ENCODE data around the gene MAGEF1.
A peak's percentile ranks its signal among the peaks of the same experiment; 100 is the strongest.
"Not testable (repeated sequence)": the region's sequence is repeated elsewhere in the genome, so short reads cannot be mapped to it uniquely, and the experiment has no call there.

The MAGEF1 gene

DNA sequence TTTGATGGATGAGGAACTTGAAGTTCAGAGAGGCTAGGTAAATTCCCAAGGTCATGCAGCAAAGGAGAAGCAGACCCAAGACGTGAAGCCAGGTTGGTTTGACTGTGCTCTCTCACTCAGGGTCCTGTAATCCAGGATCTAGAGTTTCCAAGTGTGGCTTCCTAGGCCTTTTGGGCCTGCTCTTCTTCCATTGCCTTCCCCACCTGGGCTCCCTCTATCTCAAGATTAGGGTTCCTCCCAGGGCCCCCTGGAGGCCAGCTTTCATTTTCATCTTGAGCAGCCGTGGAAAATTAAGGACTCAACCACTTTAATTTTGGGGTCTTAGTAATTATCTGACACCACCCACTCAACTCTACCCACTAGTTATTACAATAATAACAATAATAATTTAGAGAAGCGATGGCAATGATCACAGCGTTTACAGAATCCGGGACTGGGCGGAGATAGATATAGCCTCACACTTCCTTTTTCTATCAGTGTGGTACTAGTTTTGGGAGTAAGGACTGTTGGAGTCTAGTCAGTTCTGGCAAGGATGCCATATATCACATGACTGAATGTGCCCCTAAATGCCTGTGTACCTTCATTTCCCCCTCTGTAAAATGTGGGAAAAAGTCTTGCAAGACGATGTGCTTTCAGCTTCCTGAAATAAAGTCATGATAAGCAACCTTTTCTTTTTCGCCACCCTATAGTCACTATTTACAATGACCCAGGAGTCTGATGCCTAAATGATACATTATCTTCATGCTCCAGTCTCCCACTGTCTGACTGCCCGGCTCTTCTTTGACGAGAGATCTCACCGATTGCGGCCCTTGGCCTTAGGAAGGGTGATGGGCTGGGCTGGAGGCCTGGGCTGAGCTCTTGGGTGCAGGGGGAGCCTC, 30.2 kb upstream of the MAGEF1 start:
- no peak for DNase-seq

DNA sequence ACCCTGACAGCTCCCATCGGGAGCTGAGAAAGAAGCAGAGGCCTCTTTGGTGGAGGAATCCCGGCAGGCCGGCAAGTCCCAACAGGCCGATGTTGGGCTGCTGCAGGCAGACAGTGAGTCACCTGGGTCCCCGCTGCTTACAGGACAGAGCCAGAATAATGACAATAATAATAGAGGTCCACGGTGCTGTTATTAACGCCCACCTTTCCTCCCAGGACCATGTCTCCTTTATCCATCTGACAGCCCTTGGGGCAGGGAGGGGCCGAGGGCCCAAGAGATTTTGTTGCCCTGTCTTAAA, 29.3 kb upstream of the MAGEF1 start:
- no peak for DNase-seq

DNA sequence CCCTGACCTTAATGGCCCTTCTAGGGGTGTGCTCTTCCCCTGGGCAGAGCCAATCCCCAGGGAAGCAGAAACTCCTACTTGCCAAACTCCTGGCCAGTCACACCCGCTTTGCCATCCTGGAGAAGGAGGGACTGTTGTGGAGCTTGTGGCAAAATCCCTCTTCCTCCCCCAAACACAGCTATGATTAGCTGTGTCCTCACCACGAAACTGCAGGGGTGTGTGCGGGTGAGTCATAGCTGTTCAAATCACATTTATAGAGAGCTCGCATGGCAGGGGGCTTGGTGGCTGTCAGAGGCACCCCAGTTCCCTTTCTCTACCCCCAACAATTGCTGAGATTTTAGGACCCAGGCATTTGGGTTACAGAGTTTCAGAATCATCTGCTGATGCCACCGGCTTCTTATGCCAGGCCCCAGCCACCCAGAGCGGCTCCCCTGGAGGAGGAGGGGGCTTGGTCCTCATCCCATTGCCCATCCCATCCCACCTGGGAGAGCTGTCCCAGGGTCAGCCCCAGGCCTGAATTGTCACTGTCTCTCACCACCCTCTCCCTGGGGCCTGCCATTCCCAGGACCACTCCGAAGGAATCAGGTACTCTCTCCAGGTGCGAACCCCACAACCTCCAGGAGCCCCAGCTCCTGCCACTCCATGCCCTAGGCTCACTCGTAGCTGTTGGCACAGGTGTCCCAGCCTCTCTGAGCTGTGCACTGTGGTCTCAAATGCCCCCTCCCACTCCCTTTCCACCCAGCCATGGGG, 28.8 kb upstream of the MAGEF1 start:
- no peak for DNase-seq

DNA sequence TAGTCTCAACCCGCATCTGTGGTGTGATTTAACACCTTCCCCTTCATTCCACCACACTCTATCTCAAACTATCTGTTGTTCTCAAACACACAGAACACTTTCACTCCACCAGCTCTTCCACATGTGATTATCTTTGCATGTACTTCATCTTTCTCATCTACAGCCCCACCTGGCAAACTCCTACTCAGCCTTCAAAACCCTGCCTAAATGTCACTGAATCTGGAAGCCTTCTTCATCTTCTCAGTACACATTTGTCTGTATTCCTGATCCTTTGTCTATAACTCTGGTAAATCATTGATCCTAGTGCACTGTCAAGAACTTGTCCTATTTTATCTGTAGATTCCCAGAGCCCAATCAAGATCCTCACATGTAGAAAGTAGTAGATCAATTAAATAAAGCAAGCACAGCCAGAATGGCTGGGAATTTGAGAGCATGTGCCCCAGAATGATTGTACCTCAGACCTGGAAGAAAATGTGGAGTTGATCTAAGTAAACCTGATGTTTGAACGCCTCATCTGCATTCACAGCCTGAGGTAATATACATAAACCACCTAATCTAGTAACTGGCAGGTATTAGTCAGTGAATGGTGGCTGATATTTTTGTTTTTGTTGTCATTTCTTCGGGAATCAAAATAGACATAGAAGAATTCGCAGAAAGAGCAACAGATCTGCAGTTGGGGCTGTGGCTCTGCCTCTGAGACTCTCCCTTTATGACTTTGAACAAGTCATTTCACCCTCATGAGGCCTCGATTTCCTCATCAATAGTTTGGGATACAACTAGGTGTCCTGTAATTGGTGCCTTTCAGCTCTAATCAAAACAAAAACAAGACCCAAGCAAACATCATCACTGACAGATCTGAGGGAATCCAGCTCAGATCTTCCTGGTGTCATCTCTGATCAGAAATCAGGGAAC, 28.0 kb upstream of the MAGEF1 start:
- DNase-seq: no peak

DNA sequence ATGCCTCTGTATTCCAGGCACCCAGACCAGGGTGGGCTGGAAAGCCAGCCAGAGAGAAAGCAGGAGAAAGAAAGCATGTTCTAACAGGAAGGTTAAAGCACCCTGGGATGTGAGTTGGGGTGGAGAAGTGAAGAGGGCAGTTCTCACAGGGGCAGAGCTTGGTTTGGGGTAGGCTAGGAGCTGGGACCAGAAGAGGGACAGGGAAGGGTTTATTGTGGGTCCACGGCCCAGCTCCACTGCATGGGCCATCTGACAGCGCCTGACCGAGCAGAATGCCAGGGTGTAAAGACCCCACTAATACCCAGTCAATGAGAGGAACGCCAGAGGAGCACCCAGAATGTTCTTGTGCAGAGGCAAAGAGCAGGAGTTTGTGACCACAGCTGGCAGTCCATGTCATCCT, 27.1 kb upstream of the MAGEF1 start:
- no peak for DNase-seq

DNA sequence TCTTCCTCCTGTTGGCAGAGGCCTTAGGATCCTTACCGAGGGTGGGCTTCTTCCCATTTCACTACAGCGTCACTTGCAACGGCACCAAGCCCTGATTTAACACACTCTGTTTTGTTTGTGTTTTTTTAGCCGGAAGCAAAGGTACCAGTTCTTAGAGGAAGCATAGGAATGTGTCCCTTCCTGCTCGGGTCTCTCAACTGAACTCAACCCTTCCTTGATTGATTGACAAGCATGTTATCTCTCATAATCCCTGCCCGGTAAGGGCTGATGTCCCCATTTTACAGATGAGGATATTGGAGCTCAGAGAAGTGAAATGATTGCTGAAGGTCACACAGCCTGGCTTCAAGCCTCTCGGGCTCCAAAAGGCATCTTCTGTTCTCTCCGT, 26.6 kb upstream of the MAGEF1 start:
- no peak for DNase-seq

DNA sequence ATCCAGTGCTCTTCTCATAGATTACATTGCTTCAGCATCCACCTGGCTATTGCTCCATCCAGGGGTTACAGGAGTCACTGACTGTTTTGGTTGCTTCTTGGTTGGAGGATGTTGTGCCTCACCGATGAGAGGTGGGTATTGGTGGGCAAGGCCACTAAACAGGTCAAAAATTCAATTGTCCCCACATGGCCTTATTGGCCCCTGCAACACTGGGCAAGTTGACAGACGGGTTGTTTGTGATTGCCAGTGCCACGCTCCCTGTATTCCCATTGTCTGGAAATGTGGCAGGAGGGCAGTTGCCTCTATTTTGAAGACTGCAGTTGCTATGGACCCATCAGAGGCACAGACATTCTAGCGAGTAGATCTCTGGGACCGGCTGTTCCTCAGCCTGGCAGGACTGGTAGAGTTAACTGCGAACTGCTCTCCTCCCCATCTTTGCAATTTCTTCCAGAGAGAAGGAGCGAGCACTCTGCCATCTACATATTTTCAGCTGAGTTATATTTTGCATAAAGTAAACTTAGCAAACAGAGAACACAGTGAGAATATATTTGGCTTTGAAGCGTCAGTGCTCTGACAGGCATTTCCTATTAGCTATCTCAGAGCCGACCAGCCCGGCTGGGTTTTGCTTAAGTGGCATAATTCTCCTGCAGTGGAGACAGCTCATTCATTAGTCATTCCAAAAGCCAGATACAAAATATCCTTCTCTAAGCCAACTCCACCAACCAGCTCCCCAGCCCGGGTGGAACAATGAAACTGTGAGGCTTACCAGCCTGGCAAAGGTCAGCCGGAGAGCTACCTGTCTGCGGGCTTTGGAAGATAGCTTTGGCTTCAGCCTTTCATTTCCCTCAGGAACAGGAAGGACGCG, 26.0 kb upstream of the MAGEF1 start:
- DNase-seq: no peak

DNA sequence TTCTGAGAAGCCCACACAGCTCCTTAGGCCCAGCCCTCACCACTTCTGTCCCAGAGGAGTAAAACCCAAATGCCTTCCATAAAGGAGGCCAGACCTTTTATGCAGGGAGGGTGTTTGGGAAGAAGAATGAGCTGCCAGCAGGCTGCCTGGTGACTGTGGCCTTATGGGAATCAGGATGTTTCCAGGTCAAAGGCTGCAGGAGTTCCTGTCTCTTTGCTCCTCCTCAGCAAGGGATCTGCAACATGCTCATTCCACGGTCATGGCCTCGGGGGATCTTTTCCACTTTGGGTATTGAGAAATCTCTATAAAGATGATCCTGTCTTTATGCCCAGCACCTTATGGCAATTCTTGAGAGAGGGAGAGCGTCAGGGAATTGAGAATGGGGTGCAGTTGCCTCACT, 25.2 kb upstream of the MAGEF1 start:
- DNase-seq: no peak

DNA sequence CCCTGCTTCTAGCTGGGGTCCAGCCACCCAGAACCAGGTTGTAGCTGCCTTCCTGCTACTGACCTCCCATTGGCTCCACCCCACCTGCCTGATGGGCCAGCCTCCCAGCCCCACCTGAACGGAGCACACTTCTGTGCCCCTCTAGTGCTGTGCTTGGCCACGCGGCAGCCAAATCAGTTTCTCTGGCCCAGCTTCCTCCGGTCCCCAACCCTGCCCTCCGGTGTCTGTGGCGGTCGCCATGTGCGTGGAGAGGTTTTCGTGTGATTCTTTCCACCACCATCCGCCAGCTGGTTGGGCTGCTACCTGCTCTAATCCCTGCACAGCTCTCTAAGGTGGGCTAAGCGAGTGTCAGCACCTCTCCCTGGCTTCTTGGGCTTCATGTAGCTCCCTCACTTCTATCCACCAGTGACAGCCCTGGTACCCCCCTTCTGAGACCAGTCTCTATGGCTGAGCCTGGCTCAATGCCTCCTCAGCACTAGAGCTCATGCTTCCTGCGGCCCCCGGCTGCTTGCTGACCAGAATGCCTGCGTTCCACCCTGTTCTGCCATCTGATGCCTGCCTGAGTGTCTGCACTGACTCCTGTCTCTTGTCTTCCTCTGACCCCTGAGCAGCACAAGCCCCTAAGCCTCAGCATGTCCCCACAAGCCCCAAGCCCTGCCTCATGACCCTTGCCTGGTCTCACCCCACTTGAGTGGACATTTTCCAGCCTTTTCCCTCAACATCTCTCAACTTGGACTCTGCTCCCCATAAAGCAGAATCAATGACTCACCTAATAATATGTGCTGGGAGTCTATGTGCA, 23.2 kb upstream of the MAGEF1 start:
- DNase-seq: no peak

DNA sequence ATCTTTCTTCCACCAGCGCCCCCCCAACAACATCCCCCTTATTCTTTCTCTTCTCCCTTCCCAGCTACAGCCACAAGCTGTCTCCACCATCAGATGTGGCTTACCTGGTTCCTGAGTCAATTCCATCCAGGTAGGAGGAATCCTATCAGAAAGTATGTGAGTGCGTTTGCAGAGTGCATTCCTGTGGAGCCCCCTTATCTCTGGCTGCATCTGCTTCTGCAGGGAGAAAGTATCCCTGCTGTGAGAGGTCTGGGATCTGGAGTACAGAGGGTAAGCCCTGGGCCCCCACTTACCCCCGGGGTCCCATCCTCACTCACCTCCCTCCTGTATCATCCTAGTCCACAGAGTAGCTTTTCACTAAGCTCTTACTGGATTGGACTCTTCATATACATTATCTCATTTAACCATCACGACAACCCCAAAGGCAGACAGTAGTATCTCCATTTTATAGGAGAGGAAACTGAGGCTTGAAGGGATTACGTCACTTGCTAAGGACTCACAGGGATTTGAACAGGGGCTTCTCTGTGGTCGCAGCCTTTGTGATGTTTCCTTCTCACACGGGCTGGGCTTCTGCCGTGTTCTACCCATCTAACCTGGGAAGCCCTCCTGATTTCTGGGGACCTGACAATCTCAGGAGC, 22.2 kb upstream of the MAGEF1 start:
- no peak for DNase-seq

DNA sequence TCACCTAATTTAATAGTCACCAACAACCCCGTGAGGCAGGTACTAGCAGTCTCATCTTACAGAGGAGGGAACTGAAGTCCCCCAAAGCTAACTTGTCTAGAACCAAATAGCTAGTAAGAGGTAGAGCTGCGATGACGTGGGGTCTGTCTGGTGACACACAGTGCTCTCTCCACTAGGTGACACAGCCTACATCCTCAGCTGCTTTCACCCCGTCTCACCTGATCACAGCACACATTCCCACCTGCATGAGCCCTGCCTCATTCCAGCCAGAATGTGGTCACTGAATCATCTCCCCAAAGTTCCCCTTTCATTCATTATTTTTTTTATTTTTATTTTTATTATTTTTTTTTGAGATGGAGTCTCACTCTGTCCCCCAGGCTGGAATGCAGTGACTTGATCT, 21.3 kb upstream of the MAGEF1 start:
- DNase-seq: no peak

DNA sequence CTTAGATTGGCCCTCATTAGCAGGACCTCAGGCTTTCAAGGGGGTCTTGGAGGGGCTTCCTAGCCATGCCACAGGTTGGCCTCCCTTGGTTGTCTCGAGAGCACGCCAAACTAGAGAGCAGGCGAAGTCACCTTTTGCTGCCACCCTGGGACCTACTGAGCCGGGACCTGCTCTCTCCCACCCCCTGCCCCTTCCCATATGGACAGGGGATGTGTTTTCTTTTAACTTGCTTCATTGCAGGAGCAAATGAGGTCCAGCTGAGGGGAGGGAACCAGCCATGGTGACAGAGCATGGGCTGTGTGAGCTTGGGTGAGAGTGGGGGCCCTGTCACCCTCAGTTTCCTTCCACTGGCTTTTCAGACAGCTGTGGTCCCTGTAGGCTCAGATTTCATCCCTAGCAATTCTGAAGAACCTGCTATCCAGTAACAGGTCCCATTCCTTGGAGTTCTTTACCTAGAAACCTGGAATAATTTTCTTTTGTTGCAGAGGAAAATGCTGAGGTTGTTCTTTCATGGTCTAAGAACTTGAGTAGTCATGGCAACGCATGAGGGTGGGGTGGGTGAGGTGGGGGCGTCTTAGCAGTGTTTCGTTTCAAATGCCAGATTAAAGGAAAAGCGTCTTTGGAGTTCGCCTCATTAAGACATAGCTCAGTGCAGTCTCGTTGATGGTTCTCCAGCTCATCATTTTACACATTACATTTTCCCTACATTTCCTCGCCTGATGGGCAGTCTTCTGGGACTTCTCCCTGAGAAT, 20.1 kb upstream of the MAGEF1 start:
- no peak for DNase-seq

DNA sequence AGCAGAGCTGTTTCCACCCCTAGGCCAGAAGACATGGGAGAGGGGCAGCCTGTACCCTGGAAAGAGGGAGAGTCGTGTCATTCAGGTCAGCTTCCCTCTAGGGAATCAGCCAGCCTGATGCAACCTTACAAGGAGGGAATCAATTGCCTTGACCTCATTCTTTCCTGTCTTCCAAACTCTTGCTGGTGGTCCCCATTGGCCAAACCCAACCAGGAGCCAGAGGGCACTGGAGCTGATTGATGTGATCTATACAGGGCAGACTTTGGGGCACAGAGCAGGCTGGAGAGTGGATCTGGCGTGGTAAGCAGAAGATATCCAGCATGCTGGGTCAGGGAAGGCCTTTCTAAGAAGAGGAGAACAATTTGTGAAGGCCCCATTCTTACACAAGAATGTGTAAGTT, 19.1 kb upstream of the MAGEF1 start:
- no peak for DNase-seq

DNA sequence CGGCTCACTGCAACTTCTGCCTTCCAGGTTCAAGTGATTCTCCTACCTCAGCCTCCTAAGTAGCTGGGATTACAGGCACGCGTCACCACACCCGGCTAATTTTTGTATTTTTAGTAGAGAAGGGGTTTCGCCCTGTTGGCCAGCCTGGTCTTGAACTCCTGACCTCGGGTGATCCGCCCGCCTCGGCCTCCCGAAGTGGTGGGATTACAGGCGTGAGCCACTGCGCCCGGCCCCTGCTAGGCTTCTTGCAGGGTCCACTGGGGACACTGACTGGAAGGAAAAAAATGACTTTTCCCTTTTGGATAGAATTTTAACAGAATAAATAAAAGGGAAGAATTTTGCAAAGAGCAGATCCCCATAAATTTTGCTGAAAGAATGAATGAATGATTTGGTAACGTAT, 17.3 kb upstream of the MAGEF1 start:
- DNase-seq: not testable (repeated sequence)

DNA sequence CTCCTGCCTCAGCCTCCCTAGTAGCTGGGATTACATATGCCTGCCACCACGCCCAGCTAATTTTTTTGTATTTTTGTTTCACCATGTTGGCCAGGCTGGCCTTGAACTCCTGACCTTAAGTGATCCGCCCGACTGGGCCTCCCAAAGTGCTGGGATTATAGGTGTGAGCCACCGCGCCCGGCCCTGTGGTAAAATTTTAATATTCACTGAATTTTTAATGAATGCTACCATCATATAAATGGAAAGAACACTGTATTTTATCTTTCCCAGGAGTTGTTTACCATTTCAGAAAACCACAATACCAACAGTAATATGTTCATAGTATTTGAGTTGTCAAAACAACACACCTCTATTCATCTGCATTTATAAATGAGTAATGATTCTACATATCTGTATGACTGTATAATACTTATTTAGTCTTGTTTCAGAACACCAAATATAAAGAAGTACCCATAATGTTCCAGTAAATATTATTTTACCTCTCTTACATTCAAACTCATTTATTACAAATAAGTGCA, 16.2 kb upstream of the MAGEF1 start:
- DNase-seq: no peak

DNA sequence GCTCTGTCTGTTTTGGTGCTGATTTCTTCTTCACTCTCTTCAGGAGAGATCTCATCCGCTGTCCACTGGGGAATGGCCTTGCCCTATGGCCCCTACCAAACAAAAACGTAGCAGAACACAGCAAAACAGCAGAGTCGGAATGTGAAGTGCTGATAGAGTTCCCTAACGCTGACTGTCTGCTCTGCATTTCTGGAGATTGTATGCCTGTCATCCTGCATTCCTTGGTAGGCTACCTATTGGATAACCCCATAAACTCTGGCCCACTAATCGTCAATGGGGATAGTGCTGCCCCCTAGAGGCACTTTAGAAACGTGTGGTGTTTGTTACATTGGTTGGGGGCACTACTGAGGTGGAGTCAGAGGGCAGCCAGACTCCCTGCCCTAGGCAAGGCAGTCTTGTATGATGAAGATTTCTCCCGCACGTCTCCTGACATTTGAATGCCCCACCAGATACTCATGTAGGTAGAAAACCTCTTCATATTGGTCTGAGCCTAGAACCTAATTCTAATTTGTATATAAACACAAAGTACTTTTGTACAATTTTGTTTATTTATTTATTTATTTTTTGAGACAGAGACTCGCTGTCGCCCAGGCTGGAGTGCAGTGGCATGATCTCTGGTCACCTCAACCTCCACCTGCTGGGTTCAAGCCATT, 15.6 kb upstream of the MAGEF1 start:
- peak; percentile 79 for DNase-seq

DNA sequence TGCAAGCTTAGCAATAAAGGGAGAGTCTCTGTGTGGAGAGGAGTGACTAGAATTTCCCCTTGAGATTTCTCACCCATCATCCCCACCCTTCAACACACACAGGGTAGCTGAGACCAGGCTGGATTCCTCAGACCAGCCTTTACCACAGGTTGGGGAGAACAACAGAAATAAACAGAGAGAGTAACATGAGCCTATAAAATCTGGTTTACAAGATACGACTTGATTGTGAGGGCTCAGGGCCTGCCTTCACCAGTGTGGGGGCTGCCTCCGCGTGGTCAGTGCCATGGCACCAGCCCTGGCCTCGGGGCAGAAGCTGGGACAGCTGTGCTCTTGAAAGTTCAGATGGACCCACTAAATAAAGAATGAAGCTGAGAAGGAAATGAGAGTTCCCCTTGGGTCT, 14.6 kb upstream of the MAGEF1 start:
- no peak for DNase-seq

DNA sequence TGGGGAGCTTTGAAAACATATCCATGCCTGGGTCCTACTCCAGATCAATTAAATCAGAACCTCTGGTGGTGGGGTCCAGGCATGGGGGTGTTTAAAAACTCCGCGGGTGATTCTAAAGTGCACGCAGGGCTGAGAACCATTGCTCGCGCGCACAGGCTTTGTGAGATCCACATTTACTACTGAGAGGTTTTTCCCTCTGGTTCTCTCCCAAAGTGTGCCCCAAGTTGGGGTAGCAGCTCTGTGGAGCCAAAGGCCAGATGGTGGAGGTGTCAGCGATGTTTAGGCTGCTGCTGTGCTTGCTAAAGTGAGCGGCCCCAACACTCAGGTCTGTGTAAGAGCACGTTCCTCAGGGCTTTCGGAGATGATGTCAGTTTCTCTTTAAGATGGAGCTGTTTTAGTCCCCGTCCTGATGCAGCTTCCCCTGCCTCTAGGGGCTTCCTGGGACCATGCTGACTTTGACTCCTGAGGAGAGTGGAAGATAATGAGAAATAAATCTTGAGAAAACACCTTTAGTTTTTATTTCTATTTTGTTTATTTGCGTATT, 13.4 kb upstream of the MAGEF1 start:
- DNase-seq: no peak

DNA sequence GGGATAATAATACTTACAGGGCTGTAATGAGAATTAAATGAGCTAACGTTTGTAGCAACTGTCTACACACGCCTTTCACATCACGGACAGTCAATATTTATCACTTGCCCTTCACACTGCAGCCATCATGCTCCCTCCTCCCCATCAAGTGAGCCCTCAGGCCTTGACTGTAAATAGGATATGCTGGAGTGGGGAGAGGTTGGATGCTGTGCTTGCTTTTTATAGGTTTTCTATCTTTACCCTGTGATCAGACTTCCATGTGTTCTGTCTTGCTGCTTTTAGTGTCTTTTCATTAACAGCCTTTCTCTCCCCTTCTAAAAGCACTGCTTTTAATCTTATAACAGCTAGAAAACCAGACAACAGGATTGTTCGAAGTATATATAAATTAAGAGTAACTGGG, 12.8 kb upstream of the MAGEF1 start:
- DNase-seq: no peak

Data from AML-193 (cell line).